NCI-H1417 treated with DMSO at 0.1 percent for 48 hours (cell line): ENCODE measurements around the gene OARD1.

Source experiments
- DNase-seq: peaks from one replicate; lab custom pipeline; 2025; lab: John Stamatoyannopoulos, UW

OARD1 gene

DNA sequence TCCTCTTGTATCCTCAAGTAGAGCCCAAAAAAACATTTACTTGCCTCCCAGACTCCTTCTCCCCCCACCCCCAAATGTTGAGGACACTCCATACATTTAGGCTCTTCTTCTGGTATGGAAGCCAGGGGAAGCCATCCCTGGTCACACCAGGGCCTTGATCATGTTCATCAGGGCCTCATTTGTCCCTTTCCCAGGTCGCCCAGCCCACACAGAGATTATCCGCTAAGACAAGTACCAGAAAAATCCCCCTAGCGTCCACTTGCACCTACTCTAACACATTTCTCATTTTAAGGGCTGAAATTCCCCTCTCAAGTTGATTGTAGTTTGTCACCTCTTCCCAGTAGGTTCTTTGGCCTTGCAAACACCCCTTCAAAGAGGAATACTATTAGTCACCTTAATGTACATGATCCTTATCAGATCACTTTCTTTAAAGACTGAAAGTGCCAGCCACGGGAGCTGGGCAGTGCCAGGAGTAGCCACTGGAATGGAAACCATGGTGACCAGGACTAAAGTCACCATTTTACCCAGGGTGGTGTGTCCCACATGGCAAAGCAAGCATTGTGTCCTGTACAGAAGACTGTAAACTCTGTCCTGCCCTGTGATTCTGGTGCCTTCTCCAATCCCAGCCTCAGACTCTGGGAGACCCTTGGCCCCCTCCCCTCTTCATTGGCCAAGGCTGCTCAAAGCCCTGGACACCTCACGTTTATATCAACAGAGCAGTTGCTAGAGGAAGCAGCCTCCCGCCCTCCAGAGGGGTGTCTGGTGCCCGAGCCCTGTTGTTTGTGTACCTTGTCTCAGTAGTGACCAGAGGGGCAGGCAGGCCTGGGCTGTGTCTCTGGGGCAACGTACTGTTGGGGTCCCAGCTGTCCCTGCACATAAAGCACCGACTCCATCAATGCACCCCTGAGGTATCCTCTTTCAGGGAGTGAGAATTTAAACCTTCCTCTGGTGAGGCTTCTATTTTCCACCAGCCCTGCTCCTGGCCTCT, 24.1 kb downstream of the OARD1 start:
- DNase-seq = no peak

DNA sequence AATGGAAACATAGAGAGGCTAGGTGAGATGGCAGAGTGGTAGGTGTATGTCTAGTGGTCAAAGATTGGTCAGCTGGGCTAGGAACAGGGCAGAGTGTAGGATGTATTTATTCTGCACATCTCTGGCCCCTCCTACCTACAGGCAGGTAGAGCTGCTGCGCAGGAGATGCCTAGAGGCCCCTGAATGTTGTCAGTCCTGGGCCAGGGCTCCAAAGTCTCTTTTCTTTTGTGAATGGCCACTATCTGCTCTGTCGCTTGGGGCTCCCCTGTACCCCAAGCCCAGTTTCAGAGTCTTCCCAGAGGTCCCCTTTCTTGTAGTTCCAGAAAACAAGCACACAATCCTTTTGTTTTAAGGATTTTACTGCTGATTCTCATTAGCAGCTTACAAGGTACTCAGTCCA, 24.9 kb downstream of the OARD1 start:
- DNase-seq = no peak

DNA sequence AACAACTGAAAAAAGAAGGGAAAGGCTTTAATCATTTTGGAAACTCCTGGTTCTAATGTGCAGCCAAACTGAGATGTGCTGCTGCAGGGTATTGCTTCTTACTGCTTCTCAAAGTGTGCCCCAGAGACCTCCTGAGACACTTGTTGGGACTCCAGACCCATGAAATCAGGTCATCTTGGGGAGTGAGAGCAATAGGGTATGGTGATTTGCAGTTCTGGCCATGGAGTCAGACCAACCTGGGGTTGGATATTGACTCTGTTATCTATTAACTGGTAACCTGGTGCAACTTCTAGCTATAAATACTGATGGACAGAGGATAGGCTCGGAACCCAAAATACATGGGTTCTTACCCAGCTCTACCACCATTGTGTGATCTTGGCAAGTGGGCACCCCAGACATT, 26.1 kb downstream of the OARD1 start:
- no peak for DNase-seq

DNA sequence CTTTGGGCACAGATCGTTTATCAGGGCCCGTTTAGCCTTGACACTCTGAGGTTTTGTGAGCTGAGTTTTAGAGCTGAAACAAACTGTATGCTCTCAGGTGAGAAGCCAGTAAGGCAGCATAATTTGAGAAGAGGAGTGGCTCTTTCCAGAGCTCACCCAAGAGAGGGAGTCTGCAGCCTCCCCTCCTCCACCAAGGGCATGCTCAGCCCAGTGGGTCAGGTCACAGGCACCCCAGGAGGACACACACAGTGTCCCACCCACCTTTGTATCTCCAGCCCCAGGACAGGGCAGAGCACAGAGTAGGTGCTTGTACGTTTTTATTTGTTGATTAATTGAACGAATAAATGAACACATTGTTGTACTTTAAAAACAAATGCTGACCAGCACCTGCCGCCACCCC, 26.5 kb downstream of the OARD1 start:
- no peak for DNase-seq

DNA sequence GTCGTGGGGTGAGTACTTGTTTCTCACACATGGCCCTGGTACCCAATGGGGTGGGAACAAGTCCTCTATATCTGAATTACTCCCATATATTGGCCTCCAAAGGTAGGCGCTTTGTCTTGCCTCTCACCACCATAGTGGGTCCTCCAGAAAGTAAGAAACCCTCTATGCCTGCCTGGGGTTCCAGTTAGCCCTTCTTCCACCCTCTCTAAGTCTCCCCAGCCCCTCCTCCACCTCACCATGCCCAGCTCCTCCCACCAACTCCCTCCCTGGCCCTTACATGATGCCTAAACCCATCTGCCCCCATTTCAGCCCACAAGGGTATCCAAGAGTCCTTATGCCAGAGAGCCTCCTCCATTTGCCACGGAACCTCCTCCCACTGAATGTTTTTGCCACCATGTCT, 29.0 kb downstream of the OARD1 start:
- DNase-seq = no peak

DNA sequence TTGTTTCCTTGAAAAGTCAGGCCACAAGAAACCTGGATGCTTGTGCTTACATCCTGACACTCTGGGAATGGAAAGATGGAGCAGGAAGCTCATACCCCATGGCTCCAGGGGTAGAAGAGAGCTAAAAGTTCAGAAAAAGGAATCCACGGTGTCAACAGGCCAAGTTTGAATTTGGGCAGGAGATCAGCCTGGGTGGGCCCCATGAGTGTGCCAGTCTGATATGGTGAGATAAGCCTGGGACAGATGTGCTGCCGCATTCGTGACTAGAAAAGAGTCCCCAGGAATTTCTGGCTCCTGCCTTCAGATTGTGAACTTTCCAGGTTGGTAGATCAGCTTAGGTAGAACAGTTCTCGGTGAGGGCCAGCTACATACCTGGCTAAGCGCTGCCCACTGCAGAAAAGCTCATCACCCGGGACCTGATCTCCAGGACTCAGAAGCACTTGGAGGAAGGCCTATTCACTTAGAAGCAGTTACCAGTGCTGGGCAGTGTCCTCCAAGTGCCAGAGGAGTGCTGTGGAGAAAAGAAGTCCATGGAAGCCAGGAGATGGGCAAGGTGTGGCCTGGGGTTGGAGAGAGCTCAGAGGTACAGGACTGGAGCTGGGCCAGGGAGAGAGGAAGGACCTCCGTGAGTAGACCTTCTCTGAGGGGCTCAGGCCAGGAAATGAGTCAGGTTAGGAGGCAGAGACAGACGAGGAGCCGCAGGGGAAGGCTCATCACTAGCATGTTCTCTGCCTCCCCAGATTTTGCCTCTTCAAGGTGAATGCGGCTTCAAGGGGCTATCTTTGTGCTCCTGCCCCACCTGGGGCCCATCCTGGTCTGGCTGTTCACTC, 29.7 kb downstream of the OARD1 start, which contains the start of gene TSPO2:
TSPO2 (plus strand) TSS at position 242 of the 830 bp plus-strand sequence; CDS start at position 761, 519 bp downstream.
- DNase-seq = no peak

DNA sequence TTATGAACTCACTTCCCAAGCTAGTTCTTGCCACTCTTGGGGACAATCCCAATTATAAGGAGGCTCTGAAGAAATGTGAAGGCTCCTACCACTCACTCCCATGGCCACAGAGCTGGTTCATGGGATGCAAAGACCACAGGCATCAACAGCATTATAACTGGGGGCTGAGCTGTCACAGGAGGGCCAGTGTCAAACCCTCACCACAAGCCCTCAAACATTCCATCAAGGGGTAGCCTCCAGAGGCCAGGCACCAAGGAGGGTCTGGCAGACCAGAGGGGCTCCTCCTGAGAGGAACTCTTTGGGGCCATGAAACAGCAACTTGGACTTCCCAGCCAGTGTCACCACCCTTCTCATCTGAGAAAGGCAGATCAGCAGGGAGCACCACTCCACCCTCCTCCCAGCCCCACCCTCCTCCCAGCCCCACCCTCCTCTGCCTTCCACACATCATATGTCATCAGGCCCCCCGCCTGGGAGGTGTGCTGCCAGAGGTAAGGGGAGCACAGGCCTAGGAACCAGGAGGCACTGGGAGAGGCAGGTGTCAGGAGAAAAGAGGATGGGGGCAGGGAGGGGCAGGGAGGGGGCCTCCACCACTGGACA, 31.1 kb downstream of the OARD1 start:
- no peak for DNase-seq

DNA sequence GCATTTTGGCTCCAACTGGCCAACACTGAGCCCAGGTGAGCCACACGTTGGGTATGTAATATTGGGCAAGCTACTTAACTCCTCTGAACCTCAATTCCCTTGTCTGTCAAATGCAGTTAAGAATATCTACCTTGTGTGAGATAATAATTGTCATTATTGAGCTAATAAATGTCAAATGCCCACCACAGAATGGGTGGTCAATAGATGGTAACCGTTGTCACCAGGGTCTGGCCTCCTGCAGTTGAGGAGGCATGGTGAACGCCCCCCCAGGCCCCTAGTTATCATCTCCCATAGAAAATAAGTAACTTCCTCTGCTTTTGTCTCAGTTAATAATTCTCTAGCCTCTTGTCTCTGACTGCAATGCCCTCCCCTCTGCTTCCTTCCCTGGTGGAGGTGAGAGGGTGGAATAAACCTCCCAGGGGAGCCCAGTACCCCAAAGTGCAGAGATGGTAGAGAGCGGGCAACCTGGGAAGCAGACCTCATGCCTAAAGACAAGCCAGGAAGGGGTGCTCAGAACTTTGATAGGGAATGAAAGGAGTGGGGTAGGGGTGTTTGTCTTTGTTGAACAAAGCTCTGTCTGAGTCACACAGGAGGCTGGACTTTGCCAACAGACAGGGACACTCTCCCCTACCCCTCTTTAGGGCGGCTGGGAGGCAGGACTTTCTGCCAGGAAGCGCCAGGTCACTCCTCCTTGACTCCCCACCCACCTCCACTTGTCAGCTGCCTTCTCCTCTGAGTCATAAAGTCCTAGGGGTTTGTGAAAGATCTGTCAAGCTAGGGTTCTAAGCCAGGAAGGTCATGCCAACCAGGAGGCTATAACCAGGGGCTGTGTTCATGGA, 31.8 kb downstream of the OARD1 start:
- DNase-seq = no peak

DNA sequence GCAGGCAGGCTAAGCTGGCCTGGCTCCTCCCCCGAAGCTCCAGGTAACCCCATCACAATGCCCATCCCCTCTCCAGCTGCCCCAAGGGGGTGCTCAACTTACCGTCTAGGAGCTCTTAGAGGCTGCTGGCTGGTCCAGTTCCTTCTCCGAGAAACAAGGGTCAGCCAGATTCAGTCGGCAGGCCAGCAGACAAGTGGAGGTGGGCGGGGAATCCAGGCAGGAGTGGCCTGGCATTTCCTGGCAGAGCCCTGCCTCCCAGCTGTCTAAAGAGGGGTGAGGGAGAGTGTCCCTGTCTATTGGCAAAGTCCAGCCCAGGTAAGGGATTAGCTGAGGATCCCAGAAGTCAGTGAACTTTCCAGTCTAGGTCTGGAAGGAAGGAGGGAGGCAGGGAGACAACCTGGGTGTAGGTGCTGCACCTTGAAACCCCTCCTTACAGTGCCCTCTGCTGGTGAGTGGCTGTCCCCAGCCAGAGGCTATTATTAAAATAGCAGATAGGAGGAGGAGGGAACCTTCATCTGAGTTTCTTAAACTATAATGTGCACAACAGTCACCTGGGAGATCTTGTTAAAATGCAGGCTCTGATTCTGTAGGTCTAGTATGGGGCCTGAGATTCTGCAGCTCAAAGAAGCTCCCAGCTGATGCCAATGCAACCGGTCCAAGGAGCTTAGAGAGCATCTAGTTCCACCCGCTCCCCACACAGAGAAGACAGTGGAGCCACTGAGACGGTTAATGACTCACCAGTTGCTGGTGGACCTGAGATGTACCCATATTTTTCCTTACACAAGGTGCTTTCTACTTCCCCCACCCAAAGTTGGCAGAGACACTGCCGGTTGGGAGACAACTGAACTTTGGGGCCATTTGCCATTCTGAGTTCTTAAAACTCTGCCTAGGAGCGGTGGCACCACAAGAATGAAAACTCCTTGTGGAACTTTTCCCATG, 32.8 kb downstream of the OARD1 start, which contains the start of gene UNC5CL:
UNC5CL (minus strand) TSS at position 162 of the 939 bp plus-strand sequence. CDS start 4,147 bp downstream, outside the sequence.
- DNase-seq = no peak

DNA sequence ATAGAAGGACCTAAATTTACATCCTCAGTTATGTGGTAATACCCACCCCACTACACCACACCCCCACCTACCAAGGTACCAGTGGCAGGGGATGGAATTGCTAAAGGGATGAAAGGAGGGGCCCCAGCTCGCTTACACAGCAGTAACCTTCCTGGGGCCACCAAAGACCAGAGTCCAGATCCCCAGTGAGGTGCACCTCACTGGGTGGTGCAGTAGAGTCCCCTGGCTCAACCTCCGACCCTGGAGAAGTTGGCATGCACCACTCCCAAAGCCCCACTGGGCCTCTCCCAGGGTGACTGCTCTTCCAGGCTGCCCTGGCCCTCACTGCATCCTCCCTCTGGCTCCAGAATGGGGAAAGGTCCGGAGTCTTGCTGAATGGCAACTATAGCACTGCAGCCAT, 34.0 kb downstream of the OARD1 start:
- no peak for DNase-seq

DNA sequence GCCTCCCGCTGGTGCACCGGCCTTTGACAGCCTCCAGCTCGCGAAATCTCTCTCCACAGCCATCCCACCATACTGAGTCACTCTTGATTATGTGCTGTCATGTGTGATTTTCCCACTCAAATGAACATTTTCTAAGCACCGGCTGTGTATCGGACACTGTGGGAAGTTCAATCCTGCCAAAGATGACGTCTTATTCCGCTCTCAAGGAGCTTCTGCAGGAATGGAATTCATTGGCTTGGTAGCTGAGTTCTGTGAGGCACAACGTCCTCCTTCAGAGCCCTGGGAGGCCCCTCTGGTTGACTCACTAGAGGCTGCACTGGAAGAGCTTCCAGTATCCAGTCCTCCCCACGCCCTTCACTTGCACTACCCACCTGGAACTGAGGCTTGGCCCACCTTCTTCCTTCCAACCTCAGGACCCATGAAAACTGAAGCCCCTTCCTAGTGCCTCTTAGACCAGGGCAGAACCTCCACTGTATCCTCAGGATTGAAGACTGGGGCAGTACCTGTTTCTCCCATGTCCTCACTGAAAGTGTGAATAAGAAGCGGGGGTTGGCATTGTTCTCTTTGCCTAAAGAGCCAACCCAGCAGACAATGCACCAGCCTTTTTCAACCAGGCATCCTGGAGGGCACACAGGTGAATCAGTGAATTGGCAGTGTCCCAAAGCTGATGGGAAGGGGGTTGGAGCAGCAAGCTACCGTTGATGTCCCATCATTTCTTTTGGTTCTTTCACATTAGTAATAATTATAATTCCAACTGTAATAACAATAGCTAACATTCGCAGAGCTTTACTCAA, 34.9 kb downstream of the OARD1 start:
- DNase-seq = no peak

DNA sequence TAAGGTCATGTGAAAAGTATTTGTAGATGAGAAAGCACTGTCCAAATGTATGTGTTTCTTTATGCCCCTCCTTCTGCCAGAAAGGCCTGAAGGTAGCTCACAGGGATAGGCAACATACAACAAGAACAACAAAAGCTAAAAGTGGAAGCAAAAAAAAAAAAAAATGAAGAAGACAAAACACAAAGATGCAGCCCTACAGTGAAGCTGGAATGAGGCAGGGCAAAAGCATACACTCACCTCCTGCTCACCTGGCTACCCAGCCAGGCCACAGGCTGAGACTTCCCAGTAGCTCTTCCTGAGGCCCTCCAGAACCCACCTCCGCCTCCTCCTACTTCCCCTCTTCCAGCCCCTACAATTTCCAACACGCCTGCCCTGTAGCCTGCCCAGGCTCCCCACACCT, 35.6 kb downstream of the OARD1 start:
- no peak for DNase-seq

DNA sequence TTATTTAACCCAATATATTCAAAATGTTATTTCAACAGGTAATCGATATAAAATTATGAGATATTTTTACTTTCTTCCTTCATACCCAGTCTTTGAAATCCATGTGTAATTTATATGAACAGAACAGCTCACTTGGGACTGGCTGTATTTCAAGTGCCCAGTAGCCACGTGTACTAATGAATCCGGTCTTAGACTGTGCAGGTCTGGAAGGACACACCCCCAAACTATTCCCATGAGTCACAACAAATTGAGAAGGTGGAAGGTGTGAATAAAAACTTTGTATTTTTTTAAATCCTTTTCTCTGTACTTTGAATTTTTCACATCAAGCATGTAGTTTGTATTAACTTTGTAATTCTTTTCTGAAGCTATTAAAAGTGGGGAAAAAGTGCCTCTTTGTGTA, 36.0 kb downstream of the OARD1 start:
- DNase-seq = no peak

DNA sequence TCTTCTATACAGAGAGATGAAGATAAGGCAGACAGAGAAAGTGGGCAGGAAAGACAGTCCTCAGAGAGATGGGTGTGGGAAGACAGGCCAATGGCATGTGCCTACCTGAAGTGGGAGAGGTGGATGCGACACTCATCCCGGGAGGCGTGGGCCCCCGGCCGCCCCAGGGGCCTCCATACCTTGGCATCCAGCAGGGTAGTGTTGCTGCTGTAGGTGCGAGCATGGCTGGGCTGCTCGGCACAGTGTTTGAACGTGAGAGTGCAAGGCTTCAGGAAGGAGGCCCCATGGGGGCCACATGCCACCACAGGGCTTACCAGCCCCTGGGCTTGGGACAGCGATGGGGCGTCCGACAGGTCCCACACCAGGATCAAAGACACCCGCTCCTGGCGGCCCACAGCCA, 38.4 kb downstream of the OARD1 start:
- no peak for DNase-seq

DNA sequence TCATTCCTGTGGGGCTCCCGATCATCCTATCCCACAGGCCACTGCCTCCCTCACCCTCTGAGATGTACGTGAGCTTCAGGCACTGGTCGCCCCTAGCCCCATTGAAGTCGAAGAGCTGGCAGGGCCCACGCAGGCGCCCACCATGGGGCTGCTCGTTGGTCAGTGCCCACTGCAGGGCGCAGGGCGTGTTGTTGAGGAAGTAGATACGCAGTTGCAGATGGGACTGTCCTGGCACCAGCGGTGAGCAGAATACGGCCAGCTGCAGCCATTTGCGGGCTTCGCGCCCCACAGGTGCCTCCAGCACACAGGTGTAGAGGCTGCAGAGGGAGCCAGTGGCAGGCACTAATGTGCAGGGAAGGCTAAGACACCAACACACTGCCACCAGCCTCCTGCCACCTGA, 39.3 kb downstream of the OARD1 start:
- no peak for DNase-seq

DNA sequence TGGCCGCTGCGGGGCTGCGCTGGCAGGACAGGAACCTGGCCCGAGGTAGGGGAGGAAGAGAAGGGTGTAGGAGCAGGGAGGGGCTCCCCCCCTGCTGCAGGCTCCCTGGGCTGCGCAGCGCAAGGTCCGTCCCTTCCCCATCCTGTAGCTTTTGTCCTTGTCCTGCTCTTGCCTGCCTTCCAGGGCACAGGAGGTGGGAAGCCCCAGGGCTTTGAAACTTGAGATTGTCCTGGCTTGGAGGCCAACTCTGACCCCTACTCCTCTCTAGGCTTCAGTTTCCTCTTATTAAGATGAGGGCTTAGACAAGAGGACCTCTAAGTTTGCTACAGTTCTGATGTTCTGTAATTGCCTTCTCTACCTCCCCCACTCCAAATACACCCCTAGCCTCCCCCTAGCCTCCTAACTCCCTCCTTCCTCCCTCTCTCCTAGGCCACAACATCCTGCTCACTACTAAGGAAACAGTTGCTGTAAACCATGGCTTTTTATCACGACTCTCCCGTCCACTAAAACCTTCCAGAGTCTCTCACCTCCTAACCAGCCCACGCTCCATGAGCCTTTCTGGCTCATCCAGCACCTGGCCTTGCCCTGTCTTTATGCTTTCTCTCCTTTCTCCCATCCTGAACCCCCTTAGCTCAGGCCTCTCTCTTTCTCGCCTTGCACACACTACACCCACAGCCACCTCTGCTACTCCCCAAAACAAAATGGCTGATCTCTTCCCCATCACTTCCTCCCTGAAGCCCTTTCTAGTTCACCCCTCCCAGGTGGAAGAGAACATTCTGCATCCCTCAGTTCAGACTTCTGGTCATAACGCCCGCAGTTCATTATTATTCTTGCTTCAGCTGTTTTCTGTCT, 43.4 kb downstream of the OARD1 start:
- no peak for DNase-seq

DNA sequence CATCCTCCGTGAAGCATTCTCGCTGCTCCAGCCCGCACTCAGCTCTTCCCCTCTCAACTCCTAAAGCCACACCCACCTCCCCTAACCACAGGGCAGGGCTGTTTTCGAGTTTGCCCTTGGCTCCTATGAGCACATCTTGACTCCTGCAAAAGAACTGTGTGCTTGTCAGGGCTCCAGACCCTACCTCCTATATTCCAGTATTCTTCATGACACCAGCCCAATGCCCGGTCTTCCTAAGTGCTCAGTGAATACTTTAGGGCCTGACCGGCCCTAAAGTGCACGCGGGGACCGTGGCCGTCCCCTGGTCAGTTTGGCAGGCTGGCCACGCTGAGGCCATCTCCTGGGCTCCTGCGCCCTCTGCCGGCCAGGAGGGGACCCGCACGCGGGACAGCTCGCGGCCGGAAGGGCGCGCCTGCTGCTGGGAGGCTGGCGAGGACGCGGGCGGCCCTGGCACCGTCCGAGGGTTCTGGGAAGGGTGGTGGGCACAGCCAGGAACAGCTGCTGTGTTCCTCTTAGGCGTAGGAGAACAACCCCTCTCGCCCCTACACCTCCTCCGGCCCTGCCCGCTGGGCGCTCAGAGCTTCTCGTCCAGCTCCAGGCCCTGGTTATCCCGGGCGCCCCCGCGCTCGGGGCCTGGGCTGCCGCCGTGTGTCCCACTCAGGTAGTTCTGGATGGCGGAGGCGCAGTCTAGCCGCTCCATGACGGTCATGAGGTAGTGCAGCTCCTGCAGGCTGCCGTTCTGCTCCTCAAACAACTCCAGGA, 44.2 kb downstream of the OARD1 start:
- DNase-seq = no peak

DNA sequence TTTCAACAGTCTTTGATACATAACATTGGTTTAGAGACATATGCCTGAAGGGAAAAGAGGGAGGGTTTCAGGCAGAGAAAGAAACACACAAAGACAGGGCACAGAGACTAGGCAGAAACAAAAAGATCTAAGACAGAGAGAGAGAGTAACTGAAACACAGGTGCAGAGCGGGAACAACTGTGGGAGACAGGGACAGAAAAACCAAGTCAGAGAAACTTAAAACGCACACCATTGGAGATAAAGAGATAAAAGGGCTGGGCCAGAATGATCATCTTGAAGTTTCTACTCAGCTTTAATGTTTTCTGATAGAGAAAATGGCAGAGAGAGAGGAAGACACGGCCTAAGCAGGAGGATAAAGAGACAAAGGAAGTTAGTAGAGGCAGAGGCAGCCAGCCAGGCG, 44.9 kb downstream of the OARD1 start:
- DNase-seq = no peak
